Measurements from ENCODE around the gene CACNB2. TPM values are rescaled to one million over a fixed set of nuclear protein-coding genes. Genes with fewer than 3 reads are reported as not detected.

CACNB2 gene
- total RNA-seq, 1 donor from 2014 or later = 4.9 TPM

DNA sequence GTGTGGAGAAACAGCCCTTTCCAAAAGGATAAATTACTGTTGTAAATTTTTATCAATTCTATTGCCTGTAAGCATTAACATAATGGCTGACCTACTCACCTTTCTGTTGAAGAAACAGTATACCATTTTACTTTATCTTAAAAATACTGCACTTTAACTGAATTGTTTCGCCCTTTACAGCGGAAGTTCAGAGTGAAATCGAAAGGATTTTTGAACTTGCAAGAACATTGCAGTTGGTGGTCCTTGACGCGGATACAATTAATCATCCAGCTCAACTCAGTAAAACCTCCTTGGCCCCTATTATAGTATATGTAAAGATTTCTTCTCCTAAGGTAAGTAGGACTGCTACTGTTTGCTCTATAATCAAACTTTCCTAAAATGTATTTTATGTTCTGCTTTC, 393.7 kb downstream of the CACNB2 start:
- peaks cover 17% of the 10 kb centered on the region for H3K36me3 Mint-ChIP-seq (ENCODE audit: insufficient read depth)
- no peak overlapping the region for H3K4me3 Mint-ChIP-seq (ENCODE audit: low read depth)
- TF ChIP-seq, protein P1, sequence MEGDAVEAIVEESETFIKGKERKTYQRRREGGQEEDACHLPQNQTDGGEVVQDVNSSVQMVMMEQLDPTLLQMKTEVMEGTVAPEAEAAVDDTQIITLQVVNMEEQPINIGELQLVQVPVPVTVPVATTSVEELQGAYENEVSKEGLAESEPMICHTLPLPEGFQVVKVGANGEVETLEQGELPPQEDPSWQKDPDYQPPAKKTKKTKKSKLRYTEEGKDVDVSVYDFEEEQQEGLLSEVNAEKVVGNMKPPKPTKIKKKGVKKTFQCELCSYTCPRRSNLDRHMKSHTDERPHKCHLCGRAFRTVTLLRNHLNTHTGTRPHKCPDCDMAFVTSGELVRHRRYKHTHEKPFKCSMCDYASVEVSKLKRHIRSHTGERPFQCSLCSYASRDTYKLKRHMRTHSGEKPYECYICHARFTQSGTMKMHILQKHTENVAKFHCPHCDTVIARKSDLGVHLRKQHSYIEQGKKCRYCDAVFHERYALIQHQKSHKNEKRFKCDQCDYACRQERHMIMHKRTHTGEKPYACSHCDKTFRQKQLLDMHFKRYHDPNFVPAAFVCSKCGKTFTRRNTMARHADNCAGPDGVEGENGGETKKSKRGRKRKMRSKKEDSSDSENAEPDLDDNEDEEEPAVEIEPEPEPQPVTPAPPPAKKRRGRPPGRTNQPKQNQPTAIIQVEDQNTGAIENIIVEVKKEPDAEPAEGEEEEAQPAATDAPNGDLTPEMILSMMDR (IDR thresholded peaks at IDR 0.05; ENCODE audit: unreplicated experiment) = no peak
- H3K4me1 Mint-ChIP-seq (ENCODE audit: low read depth) = no peaks in the 10 kb centered on the region
- H3K27me3 Mint-ChIP-seq = no peaks in the 10 kb centered on the region
- H3K27ac Mint-ChIP-seq = no peak overlapping the region
- peaks cover 7% of the 10 kb centered on the region for H3K9me3 Mint-ChIP-seq (ENCODE audit: low read depth)
- DNase-seq (ENCODE audit: low spot score, unreplicated experiment) = no peak

DNA sequence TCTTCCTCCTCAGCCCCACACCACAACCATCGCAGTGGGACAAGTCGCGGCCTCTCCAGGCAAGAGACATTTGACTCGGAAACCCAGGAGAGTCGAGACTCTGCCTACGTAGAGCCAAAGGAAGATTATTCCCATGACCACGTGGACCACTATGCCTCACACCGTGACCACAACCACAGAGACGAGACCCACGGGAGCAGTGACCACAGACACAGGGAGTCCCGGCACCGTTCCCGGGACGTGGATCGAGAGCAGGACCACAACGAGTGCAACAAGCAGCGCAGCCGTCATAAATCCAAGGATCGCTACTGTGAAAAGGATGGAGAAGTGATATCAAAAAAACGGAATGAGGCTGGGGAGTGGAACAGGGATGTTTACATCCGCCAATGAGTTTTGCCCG, 399.1 kb downstream of the CACNB2 start:
- no peak overlapping the region for H3K27ac Mint-ChIP-seq
- TF ChIP-seq, protein P1 (IDR thresholded peaks at IDR 0.05; ENCODE audit: unreplicated experiment) = no peak

DNA sequence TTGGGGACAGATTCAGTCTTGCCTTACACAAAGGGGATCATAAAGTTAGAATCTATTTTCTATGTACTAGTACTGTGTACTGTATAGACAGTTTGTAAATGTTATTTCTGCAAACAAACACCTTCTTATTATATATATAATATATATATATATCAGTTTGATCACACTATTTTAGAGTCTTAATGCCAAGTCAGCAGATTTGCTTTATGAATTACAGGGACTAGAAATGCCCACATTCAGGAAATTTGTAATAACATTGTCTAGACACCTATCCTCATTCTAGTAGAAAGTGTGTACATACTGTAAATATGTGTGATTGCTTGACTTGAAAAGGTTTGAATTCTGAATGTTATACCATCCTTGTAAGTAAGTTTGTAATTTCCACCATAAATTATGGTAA, 400.0 kb downstream of the CACNB2 start:
- Mint-ChIP-seq H3K9me3 (ENCODE audit: low read depth) (no peaks in the 10 kb centered on the region), H3K4me3 (ENCODE audit: low read depth) (no peak overlapping the region), H3K27me3 (no peaks in the 10 kb centered on the region), H3K4me1 (ENCODE audit: low read depth) (no peaks in the 10 kb centered on the region), H3K27ac (no peak overlapping the region), H3K36me3 (ENCODE audit: insufficient read depth) (peaks cover 8% of the 10 kb centered on the region)
- no peak for DNase-seq (ENCODE audit: low spot score, unreplicated experiment)
- TF ChIP-seq, protein P1 (IDR thresholded peaks at IDR 0.05; ENCODE audit: unreplicated experiment) = no peak

More for the DNA sequence above, 399.1 kb downstream of the CACNB2 start:
- Mint-ChIP-seq H3K9me3 (ENCODE audit: low read depth) (no peaks in the 10 kb centered on the region), H3K4me1 (ENCODE audit: low read depth) (no peaks in the 10 kb centered on the region), H3K36me3 (ENCODE audit: insufficient read depth) (peaks cover 9% of the 10 kb centered on the region), H3K4me3 (ENCODE audit: low read depth) (no peak overlapping the region), H3K27me3 (no peaks in the 10 kb centered on the region)
- no peak for DNase-seq (ENCODE audit: low spot score, unreplicated experiment)

DNA sequence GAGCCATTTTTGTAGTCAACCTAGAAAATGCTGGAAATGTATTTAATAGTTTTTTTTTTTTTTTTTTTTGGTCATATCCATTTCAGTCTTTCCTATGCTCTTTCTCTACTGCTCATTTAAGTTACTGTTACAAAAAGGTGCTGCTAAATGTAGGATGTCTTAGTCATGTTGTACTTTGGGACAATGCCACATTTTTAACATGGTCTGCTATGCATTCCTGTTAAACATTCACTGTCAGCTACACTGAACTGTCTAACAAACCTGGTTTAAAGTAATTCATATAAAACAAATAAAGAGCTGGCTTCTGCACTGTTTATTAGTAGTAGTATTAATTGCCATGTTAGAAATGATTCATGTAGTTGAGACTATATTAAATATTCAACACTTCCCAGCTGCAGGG, 402.6 kb downstream of the CACNB2 start:
- no peaks in the 10 kb centered on the region for H3K4me1 Mint-ChIP-seq (ENCODE audit: low read depth)
- H3K36me3 Mint-ChIP-seq (ENCODE audit: insufficient read depth) = peaks cover 8% of the 10 kb centered on the region
- H3K9me3 Mint-ChIP-seq (ENCODE audit: low read depth) = no peaks in the 10 kb centered on the region
- H3K27me3 Mint-ChIP-seq = no peaks in the 10 kb centered on the region
- no peak overlapping the region for H3K27ac Mint-ChIP-seq
- TF ChIP-seq, protein P1 (IDR thresholded peaks at IDR 0.05; ENCODE audit: unreplicated experiment) = no peak
- DNase-seq (ENCODE audit: low spot score, unreplicated experiment) = no peak
- no peak overlapping the region for H3K4me3 Mint-ChIP-seq (ENCODE audit: low read depth)

DNA sequence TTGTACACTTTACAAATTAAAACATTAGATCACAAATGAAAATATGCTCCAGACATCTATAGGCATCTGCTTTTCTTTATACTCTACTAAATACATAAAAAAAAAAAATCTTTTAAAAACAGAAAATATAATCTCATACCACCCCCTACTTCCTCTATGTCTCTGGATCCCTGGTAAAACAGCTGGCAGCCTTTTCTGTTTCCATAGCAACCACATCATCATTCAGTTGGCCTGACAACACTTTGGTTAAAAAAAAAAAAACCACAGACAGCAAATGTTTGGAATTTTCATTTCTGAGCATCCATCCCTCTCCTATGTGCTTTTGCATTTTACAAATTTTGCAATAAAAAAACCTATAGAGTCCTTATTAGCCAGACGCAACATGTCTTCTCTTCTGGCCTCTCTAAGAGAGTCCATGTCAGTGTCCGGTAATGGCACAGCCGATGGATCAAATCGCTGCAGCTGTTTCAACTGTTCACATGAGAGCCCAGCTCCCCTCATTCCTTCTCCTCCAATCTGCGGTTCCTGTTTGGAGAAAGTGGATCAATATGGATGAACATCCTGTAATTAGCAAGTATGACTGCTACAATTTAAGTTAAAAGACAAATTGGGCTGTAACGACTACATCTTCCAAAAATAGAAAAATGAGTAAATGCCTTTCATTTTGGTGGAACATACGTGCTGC, 405.5 kb downstream of the CACNB2 start:
- Mint-ChIP-seq H3K4me3 (ENCODE audit: low read depth) (no peak overlapping the region), H3K27ac (peak overlapping the region; percentile 46), H3K9me3 (ENCODE audit: low read depth) (no peaks in the 10 kb centered on the region), H3K4me1 (ENCODE audit: low read depth) (no peaks in the 10 kb centered on the region), H3K27me3 (no peaks in the 10 kb centered on the region), H3K36me3 (ENCODE audit: insufficient read depth) (peaks cover 6% of the 10 kb centered on the region)
- no peak for DNase-seq (ENCODE audit: low spot score, unreplicated experiment)
- TF ChIP-seq, protein P1 (IDR thresholded peaks at IDR 0.05; ENCODE audit: unreplicated experiment) = no peak

All from progenitor cell of endocrine pancreas (in vitro differentiated cells).